ENCODE results near the gene NPAS3.

- no peak for TF ChIP-seq POLR2AphosphoS5 (IDR thresholded peaks at IDR 0.05; ENCODE audit: low read depth, low read length)
- TF ChIP-seq CTCF (IDR thresholded peaks at IDR 0.05 in 2 of 3, conservative IDR thresholded peaks at IDR 0.05 in 1 of 3; ENCODE audit: borderline replicate concordance in 1 of 3, insufficient read depth in 1 of 3, low read depth in 2 of 3, low read length in 2 of 3), result no peak
- TF ChIP-seq FOSL1 (IDR thresholded peaks at IDR 0.05; ENCODE audit: low read depth), result no peak
These were observed 417.5 kb downstream of the NPAS3 start for GRCh38 chr14:33356181-33356580.
